ELF-1 (cell line): ENCODE data around the gene VOPP1.
"Not testable (repeated sequence)": the region's sequence is repeated elsewhere in the genome, so short reads cannot be mapped to it uniquely, and the experiment has no call there.

ENCODE experiments used
- DNase-seq: peaks from one replicate; pipeline ENCODE4 v3.0.0-alpha.2; 2016; ENCODE audit warnings: low read depth, low spot score

Gene VOPP1

DNA sequence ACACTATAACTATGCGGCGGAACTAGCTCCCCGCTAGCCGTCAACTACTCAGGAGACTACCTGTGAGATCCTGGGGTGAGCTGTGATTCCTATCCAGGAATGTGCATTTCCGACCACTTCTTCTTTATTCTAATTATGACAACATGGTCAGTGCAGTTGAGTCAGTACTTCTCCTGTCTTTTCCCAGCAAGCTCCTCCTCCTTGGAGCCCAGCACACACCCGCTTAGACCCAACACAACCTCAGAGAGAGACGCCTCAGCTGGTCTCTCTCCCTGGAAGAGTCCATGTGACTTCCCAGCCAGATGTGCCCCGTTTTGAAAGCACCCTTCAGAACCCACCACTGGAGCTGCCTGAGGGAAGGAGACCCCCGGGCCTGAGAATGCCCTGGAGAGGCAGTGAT is 100.7 kb downstream of the VOPP1 start:
- DNase-seq = not testable (repeated sequence)

DNA sequence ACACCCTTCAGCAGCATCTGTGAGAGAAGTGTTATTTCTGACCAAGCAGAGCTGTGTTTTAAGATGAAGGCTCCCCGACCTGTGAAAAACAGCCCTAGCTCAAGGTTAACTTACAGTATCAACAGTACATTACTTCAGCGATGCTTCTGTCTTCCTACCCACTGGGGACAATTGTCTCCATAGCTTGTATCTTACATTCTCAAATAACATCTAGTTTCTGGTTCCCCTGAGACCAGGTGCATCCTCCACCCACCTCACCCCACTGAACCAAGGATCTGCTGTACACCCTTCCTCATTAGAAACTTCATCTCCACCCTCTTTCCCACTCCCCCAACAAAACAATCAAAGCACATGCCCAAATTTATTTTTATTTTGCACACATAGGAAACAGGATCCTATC is 102.0 kb downstream of the VOPP1 start:
- no peak for DNase-seq

DNA sequence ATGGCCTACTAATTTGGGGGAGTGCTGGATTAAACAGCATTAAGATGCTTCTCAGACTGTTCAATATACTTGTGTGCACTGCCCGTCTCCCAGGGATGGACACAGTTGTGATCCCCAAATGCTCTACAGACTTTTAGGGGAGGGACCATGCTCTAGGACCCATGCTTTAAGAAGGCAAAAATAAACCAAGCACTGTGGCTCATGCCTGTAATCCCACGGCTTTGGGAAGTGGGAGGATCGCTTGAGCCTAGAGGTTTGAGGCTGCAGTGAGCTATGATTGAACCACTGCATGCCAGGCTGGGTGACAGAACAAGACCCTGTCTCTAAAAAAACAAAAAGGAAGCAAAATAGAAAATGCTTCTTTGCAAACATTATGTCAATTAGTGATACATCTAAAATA is 102.6 kb downstream of the VOPP1 start:
- no peak for DNase-seq

DNA sequence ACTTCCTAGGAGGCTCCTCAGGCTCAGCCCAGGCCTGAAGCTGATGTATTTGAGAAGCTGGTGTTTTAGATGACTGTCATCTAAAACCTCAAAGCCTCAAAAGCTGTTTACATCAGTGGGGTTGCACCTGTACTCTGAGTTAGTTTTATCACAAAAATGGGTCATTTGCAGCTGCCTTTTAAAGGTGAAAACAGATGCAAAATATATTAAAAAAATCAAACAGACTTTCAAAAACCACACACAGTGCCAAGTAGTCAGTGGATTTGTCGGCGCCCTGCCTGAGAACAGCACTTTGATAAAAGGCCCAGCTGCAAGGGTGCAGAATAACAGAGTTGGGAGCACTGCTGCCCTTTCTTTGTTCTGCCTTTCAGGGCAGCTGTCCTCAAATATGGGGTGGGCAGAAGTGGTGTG is 103.0 kb downstream of the VOPP1 start:
- DNase-seq = no peak

DNA sequence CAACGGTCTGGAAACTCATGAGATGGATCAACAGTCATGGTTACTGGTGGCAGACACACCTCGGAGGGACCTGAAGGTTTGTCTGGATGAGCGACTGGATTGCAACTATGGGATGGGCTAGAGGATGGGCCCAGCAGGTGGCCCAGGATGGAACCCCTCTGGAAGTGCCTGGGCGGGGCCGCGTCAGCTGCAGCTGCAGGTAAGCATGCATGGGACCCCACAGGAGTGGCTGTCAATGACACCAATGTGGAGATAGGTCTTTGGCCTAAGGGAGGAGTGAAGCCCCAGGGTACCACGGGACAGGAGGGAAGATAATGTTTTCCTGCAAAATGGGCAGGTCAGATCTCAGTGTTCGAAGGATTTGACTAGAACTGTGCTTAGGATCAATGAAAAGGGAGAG is 103.8 kb downstream of the VOPP1 start:
- DNase-seq = no peak

DNA sequence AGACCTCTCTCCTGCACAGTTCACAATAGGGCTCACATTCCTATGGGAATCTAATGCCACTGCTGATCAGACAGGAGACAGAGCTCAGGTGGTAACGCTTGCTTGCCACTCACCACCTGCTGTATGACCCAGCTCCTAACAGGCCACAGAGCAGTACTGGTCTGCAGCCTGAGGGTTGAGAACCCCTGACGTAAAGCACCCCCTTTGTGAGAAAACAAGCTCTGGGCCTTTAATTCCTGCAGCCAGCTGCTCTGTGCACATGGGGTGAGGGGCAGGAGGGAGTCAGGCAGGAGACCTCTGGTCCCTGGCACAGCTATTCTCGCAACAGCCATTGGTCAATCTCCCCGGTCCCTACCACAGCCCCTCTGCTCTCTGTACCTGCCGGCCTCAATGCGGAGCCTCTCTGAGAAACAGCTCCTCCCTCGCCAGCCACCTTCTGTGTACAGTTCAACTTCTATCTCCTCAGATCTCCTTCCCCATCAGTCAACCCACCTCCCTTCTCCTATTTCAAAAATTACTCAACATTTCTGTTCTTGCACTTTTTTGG is 105.2 kb downstream of the VOPP1 start:
- no peak for DNase-seq

DNA sequence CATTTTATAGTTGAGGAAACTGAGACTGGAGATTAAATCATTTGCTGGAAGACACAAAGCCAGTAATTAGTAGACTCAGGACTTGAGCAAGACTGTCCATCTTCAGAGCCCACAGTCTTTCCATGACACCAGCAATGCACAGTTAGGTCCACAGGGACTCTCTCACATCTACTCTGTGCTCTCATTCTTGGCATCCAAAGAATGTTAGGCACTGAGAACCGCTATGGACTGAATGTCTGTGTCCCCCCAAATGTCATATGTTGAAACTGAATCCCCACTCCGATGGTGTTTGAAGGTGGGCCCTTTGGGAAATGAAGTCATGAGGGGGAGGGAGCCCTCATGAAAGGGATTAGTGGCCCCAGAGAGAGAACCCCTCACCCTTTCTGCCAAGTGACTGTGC is 106.6 kb downstream of the VOPP1 start:
- no peak for DNase-seq

DNA sequence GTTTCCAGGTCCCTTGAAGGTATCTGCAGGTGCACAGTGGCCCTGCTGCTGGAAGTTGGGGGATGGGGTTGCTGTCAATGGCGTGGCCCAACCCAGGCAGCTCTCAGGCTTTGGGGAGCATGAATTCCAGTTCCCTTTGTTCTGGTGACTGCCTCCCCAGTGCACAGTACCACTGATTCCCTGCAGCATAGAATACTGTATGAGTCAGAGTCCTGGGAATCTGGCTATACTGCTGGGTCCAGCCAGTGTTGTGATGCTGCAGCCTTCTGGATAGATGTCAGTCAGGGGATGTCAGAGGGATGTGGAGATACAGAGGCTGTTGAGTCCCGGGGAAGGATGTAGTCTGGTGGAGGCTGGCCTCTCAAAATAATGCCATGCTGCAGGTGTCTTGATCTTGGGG is 107.9 kb downstream of the VOPP1 start:
- no peak for DNase-seq

DNA sequence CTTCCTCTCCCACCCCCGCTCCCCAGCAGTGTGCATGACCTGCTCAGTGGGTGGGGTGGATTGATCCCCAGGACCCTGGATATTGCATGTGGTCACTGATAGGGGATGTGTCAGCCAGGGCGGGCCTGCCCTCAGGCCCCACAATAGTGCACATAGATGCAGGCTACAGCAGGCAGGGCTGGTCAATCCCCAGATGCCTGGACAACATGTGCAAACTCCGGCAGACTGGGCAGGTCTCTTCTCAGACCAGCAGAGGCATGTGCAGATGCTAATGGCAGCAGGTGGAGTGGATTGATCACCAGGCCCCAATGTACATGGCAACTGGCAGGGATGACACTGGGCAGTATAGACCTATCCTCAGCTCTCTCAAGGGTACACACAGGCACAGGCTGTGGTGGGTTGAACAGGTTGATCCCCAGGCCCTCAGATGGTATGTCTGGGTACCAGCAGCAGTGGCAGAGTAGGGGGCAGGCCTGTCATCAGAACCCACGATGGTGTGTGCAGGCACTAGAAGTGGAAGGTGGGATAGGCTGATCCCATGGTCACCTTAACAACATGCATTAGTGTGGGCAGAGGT is 108.5 kb downstream of the VOPP1 start:
- no peak for DNase-seq

DNA sequence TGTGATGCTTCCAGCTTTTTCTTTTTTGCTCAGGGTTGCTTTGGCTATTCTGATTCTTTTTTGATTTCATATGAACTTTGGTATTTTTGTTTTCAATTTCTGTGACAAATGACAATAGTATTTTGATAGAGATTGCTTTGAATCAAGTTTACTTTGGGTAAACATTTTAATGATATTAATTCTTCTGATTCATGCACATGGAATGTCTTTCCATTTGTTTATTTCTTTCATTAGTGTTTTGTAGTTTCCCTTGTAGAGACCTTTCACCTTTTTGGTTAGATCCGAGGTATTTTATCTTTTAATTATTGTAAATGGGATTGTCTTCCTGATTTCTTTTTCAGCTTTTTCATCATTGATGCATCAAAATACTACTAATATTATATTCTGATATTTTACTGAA is 114.0 kb downstream of the VOPP1 start:
- no peak for DNase-seq

DNA sequence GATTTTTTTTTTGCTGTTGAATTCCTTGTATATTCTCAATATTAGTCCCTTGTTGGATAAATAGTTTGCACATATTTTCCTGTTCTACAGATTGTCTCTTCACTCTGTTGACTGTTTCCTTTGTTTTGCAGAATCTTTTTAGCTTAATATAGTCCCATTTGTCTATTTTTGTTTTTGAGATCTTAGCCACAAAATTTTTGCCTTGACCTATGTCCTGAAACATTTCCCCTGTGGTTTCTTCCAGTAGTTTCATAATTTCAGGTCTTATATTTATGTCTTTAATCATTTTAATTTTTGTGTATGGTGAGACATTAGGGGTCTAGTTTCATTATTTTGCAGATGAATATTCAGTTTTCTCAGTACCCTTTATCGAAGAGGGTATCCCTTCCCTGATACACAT is 114.5 kb downstream of the VOPP1 start:
- no peak for DNase-seq

DNA sequence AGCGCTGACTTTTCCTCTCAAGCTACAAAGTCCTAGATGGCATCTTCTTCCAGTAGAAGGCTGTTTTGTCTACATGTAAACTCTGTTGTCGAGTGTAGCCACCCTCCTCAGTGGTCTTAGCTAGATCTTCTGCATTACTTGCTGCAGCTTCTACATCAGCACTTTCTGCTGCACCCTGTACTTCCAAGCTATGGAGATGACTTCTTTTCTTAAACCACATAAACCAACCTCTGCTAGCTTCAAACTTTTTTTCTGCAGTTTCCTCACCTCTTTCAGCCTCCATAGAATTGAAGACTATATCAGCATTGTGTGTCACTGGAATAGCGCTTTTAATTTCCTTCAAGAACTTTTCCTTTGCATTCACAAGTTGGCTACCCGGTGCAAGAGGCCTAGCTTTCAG is 119.3 kb downstream of the VOPP1 start:
- DNase-seq = no peak

DNA sequence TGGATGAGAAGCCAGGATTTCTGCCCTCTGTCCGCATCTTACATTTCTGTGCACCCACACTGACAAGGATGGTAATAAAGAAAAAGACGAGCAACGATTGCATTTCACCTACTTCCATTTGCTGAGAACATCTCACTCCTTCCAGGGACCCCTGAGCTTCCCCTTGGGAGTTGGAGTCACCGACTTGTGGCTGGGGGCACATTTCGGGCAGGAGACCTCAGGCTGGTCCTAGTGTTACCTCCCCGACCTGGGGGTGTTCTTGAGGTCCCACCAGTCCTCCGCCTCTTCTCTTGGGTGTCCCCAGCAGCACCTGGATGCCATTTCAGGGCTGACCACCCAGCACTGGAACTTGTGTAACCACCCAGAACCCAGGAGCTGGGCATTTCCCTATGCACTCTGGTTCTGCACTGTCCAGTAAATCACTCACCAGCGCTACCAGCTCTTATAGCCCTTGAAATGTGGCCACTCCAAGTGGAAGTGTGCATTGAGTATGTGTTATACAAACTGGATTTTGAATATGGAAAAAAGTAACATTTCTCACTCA is 122.2 kb downstream of the VOPP1 start:
- DNase-seq = no peak

DNA sequence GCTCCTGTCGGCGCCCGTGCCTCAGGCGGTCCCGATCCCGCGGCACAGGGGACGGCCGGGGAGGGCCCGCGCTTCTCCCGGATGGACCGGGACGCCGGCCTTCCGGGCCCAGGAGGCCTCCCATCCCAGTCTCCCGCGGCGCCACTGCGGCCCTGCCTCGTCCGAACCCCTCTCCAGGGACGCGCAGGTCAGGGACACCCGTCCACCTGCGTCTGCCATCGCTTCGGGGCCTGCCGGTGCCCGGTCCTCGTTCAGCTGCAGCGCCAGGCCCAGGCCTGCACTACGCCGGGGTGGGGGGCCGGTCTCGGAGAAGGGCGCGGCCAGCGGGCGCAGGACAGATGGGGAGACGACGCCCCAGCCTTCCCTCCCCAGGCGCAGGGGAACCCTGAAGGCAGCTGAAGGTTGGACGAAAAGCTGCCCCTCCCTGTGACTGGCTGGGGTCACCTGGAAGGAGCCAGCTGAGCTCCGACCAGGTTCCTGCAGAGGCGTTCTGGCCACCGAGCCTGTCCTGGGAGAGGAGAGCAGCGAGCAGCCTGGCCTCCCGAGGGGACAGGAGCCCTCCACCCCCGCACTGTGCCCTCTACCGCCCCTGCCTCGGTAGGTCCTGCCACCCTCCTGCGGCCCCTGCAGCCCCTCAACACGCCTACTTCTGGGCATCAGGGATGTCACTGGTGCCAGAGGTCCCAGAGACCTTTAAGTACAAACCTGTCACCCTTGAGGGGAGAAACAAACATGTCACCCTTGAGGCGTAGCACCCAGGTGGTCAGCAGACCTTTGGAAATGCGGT is 122.9 kb downstream of the VOPP1 start:
- no peak for DNase-seq

DNA sequence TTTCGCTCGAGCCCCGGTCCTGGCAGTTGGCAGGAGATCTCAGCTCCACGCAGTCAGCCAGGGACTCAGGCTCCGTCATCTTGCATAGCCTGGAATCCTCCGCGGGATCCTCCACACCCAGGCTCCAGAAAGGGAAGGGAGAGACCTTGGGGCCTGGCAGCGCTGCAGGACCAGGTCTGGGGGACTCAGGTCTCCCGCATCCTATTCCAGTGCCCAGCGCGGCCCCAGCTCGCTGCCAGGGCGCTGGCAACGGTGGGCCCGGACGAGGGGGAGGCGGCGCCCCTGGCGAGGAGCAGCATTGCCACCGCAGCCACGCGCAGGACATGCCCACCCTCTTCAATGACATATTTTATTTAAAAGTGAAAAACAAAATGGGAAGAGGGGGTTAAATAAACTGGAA is 123.8 kb downstream of the VOPP1 start:
- DNase-seq = no peak

DNA sequence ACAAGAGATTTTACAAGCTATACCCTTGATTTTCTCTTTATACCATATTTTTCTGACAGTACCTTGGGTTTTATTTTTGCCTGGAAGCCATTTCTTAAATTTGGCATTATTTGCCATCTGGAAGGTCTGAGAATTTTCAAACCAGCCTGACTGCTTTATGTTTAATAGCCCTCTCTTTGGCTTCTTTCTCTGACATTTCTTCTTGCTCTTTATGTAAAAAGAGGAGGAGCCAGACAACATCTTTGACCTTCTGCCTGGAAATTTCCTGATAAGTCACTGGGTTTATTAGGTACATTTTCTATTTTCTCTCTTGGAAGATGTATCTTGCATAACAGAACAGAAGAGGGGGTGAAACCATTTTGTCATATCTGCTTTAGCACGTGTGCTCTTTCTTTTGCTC is 127.5 kb downstream of the VOPP1 start:
- no peak for DNase-seq

DNA sequence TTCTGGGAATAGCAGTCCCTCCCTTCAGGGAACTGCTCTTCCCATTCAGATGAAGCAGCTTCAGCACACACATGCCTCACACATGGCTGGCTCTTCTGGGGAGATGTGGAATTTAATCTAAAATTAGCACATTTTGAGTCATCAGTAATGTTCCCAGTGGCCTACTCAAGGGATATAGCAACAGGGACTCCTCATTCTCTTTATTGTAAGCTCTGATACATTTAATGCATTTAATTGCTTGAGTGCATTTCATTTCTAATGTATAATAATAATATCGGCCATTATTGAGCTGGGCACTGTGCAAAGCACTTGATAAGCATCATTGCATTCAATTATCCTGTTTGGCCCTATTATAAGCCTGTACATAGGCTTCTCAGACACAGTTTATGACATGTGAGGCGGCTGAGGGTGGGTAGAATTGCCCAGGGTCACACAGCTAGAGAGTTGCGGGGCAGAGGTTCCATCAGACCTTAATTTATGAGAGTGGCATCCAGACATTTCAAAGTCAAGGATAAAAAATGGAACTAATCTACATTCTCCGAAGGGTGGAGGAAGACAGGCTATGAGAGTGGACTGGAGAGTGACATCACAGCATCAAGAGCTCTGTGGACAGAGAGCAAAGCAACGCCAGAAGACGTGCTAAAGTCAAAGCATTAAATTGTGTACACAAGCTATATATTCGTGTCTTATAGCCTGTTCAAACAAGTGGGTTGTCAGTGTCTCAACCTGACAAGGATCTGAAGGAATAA is 130.4 kb downstream of the VOPP1 start:
- no peak for DNase-seq

DNA sequence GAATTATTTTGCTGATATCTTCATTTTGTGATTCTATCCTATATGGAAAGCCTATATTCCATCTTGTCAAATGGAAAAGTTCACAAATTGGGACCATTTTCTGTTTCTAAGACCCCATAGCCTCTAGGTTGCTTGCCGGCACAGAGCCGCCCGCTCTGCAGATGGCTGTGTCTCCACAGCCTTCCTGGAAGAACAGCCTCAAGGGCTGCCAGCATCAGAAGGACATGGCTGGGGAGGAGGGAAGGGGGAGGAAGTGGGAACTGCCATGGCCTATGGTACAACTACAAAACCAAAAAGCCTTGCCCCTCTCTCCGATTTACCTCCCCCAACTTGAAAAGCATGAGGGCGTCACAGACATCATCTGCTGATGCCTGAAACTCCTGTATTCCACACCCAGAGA is 131.3 kb downstream of the VOPP1 start:
- no peak for DNase-seq

DNA sequence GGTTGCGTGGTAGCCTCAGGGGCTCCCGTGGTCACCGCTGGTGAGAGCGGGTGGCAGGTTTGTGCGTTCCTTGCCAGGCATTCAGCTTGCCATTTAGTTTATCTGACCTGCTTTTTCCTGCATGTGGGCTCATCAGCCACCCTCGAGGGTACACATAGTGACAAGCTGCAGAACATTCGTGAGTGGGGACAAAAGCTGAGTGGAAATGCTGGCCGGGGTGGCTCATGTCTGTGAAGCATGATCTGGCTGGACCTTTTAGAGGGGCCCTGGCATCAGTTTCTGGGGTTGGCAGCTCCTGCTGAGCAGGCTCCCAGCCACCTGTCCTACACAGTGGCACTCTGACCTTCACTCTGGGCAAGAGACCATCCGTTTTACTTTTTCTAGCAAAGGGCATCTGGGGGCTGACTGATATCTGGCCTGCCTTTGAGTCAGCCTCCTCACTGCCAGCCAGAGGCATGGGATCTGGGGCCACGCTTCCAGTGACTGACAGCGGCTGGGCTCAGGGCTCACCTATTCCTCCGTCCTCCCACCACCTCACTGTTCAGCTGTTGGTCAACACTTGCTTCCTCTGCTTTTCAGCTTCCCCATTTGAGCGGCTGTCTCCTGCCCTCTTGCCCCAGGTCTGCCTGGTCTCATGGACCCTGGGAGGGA is 132.1 kb downstream of the VOPP1 start:
- no peak for DNase-seq

DNA sequence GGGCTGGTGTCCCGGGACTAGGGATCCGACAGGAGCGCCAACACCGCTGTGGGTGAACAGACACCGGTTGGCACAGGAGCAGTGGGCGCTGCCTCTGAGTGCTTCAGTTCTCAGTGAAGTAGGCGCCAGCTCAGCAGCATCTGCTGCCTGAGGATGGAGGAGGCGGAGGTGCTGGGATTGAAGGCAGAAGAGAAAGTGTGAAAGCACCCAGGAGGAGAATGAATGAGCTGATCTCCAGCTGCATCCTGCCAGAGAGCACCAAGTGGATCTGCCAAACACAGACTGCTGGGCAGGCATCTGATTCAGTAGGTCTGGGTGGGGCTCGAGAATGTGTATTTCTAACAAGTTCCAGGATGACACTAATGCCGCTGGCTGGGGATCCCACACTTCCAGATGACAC is 132.7 kb downstream of the VOPP1 start:
- DNase-seq = peak; percentile 18

DNA sequence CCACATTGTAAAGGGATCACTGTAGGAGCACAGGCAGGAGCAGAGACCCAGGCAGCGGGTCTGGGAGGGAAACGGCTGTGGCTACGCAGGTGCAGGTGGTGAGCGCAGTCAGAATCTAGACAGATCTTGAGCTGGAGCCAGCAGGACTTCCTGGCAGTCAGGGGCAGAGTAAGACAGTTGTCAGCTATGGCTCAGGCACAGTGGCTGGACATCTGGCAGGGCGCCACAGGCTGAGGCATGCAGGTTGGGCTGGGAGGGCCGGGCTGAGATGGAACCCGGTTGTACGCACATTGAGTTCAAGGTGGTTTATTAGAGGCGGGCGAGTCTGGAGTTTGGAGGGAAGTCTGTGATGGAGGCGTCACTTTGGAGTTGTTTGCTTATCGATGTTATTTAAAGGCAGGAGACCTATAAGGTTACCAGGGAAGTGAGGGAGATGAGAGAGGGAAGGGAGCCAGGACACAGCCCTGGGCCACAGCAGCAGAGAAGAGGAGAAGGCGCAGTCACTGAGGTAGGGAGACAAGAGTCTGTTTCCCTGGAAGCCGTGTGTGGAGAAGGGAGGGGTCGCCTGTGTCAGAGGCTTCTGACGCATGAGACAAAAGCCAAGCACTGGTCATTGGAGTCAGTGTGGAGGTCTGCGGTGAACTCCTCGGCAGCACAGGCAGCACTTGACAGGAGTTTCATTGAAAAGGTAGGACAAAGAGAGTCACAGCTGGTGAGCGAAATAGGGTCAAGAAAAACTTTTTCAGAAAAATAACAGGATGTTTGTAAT is 133.4 kb downstream of the VOPP1 start:
- no peak for DNase-seq
